Neuronal stem cell (in vitro differentiated cells): ENCODE measurements around the gene BAZ1A.

Experiments
- DNase-seq: peaks from one replicate; pipeline ENCODE4 v3.0.0-alpha.2; 2013; ENCODE audit warnings: low spot score
- H2AFZ ChIP-seq: one replicate; pipeline ENCODE4 v1.6.1; 2013; ENCODE audit warnings: mild to moderate bottlenecking, low read length, inconsistent platforms
- H2AK5ac ChIP-seq: 2 replicates; pipeline ENCODE4 v1.6.1; 2013; ENCODE audit warnings: low read depth, mild to moderate bottlenecking, inconsistent platforms, low read length, moderate library complexity, mixed read lengths
- H2BK120ac ChIP-seq: 2 replicates; pipeline ENCODE4 v1.6.1; 2013; ENCODE audit warnings: low read depth, mild to moderate bottlenecking, inconsistent platforms, low read length, moderate library complexity, mixed read lengths
- H2BK12ac ChIP-seq: one replicate; pipeline ENCODE4 v1.6.1; 2013; ENCODE audit warnings: low read length, inconsistent platforms
- H2BK15ac ChIP-seq: 2 replicates; pipeline ENCODE4 v1.6.1; 2013; ENCODE audit warnings: mild to moderate bottlenecking, low read length, inconsistent platforms, mixed read lengths
- H2BK5ac ChIP-seq: one replicate; pipeline ENCODE4 v1.6.1; 2013; ENCODE audit warnings: inconsistent platforms, mild to moderate bottlenecking, low read length, moderate library complexity
- H3K14ac ChIP-seq: one replicate; pipeline ENCODE4 v1.6.1; 2013; ENCODE audit warnings: low read length, inconsistent platforms
- H3K18ac ChIP-seq: 2 replicates; pipeline ENCODE4 v1.6.1; 2013; ENCODE audit warnings: low read length, inconsistent platforms
- H3K23ac ChIP-seq: 2 replicates; pipeline ENCODE4 v1.6.1; 2013; ENCODE audit warnings: low read depth, mild to moderate bottlenecking, mixed read lengths, low read length, inconsistent platforms; ENCODE audit not compliant: poor library complexity
- H3K27ac ChIP-seq: replicated peaks from 3 replicates; pipeline ENCODE4 v1.5.1; 2013; ENCODE audit warnings: low read length, inconsistent platforms
- H3K27me3 ChIP-seq, 3 experiments: 2 replicates each; pipeline ENCODE4 v1.6.1; 2013; ENCODE audit warnings: low read length in 3 of 3, mild to moderate bottlenecking in 2 of 3, inconsistent platforms in 1 of 3, low read depth in 1 of 3, mixed read lengths in 1 of 3, moderate library complexity in 1 of 3; ENCODE audit not compliant: control insufficient read depth in 3 of 3, insufficient read depth in 3 of 3
- H3K36me3 ChIP-seq, 2 donors: replicated peaks in 1 of 2; 2 replicates each; pipeline ENCODE4 v1.6.1; 2013; ENCODE audit warnings: low read length in 2 of 2; ENCODE audit not compliant: control insufficient read depth in 2 of 2, insufficient read depth in 2 of 2
- H3K4ac ChIP-seq: 2 replicates; pipeline ENCODE4 v1.6.1; 2013; ENCODE audit warnings: inconsistent platforms, mild to moderate bottlenecking, low read length, moderate library complexity
- H3K4me1 ChIP-seq, 2 donors: 1 replicate in 1 of 2; 2 replicates in 1 of 2; pipeline ENCODE4 v1.6.1; 2013; ENCODE audit warnings: low read length in 2 of 2, low read depth in 1 of 2; ENCODE audit not compliant: control insufficient read depth in 2 of 2, insufficient read depth in 1 of 2
- H3K4me2 ChIP-seq: one replicate; pipeline ENCODE4 v1.6.1; 2013; ENCODE audit warnings: mild to moderate bottlenecking, low read length, inconsistent platforms; ENCODE audit not compliant: insufficient read depth, poor library complexity, severe bottlenecking
- H3K4me3 ChIP-seq, 2 donors: 2 replicates each; pipeline ENCODE4 v1.5.1; 2013; ENCODE audit warnings: low read length in 2 of 2, mild to moderate bottlenecking in 2 of 2, inconsistent platforms in 1 of 2, moderate library complexity in 1 of 2
- H3K79me1 ChIP-seq: one replicate; pipeline ENCODE4 v1.6.1; 2013; ENCODE audit warnings: low read depth, mild to moderate bottlenecking, inconsistent platforms, low read length, moderate library complexity
- H3K9ac ChIP-seq: one replicate; pipeline ENCODE4 v1.6.1; 2013; ENCODE audit warnings: mild to moderate bottlenecking, low read depth, low read length, inconsistent platforms; ENCODE audit not compliant: poor library complexity
- H3K9me3 ChIP-seq, 2 donors: replicated peaks in 1 of 2; 2 replicates each; pipeline versions ENCODE3 to v1.6.1; 2013; ENCODE audit warnings: low read length in 2 of 2, mild to moderate bottlenecking in 2 of 2, inconsistent platforms in 1 of 2, low read depth in 1 of 2, mixed read lengths in 1 of 2, moderate library complexity in 1 of 2; ENCODE audit not compliant: control insufficient read depth in 2 of 2, insufficient read depth in 1 of 2
- H4K8ac ChIP-seq: one replicate; pipeline ENCODE4 v1.6.1; 2013; ENCODE audit warnings: low read depth, mild to moderate bottlenecking, inconsistent platforms, low read length, moderate library complexity
- H4K91ac ChIP-seq: one replicate; pipeline ENCODE4 v1.6.1; 2013; ENCODE audit warnings: low read length, low read depth, mild to moderate bottlenecking, inconsistent platforms; ENCODE audit not compliant: poor library complexity
- WGBS, 2 donors: extraction: QIAGEN DNeasy Blood & Tissue Kit; methylation state at CpG; one replicate each; pipeline ENCODE4 v1.1.7; 2013; ENCODE audit warnings: missing lambda C conversion rate in 2 of 2, mixed read lengths in 1 of 2; ENCODE audit not compliant: insufficient read length in 2 of 2, insufficient replicate concordance in 1 of 2; ENCODE audit errors: extremely low coverage in 2 of 2; 5-methylcytosine and 5-hydroxymethylcytosine counted together

BAZ1A gene

GRCh38 chr14:34865889-34866574 lies 9.1 kb downstream of the BAZ1A start:
- Histone ChIP-seq H2BK12ac (no peak overlapping the region), H3K23ac (no peak overlapping the region), H3K18ac (no peak overlapping the region), H3K4me1 (no peaks in the 10 kb centered on the region), H3K9me3 (peaks cover 0 to 15% of the 10 kb centered on the region in 2 donors), H2AFZ (no peak overlapping the region), H3K36me3 (peaks cover 0 to 85% of the 10 kb centered on the region in 2 donors), H3K4me3 (no peak overlapping the region), H4K8ac (no peak overlapping the region), H2BK15ac (no peak overlapping the region), H3K14ac (no peak overlapping the region), H3K4ac (no peak overlapping the region), H3K9ac (no peak overlapping the region), H3K27me3 (no peaks in the 10 kb centered on the region), H2BK120ac (no peak overlapping the region), H4K91ac (no peak overlapping the region), H2AK5ac (no peak overlapping the region), H2BK5ac (no peak overlapping the region), H3K4me2 (no peak overlapping the region), H3K79me1 (no peaks in the 10 kb centered on the region), H3K27ac (no peak overlapping the region)
- no CpG with 5 or more reads among the region's 13 CpGs for WGBS, 2 donors
- DNase-seq = no peak

- H2BK12ac ChIP-seq = no peak overlapping the region
- no peak overlapping the region for H4K8ac ChIP-seq
- H3K18ac ChIP-seq = no peak overlapping the region
- H3K4me3 ChIP-seq = no peak overlapping the region
- no peak overlapping the region for H2BK120ac ChIP-seq
- no peak overlapping the region for H3K4me2 ChIP-seq
- peaks cover 0 to 85% of the 10 kb centered on the region in 2 donors for H3K36me3 ChIP-seq
- peaks cover 0 to 15% of the 10 kb centered on the region in 2 donors for H3K9me3 ChIP-seq
- no peak overlapping the region for H2BK15ac ChIP-seq
- no peak for DNase-seq
- no peak overlapping the region for H3K14ac ChIP-seq
- no peak overlapping the region for H3K9ac ChIP-seq
- no peaks in the 10 kb centered on the region for H3K27me3 ChIP-seq
- no peak overlapping the region for H4K91ac ChIP-seq
- no peaks in the 10 kb centered on the region for H3K79me1 ChIP-seq
- no peak overlapping the region for H3K27ac ChIP-seq
- H2BK5ac ChIP-seq = no peak overlapping the region
- H2AFZ ChIP-seq = no peak overlapping the region
- no peaks in the 10 kb centered on the region for H3K4me1 ChIP-seq
- no peak overlapping the region for H3K23ac ChIP-seq
- H3K4ac ChIP-seq = no peak overlapping the region
- H2AK5ac ChIP-seq = no peak overlapping the region
- no CpG with 5 or more reads among the region's 1 CpG for WGBS, 2 donors
These were observed 11.3 kb downstream of the BAZ1A start for GRCh38 chr14:34863844-34864243.

- H3K4me2 ChIP-seq = no peak overlapping the region
- H2BK120ac ChIP-seq = no peak overlapping the region
- H3K14ac ChIP-seq = no peak overlapping the region
- H2BK15ac ChIP-seq = no peak overlapping the region
- no peak overlapping the region for H3K18ac ChIP-seq
- WGBS, 2 donors = no CpG with 5 or more reads among the region's 2 CpGs
- no peak overlapping the region for H4K8ac ChIP-seq
- no peak overlapping the region for H3K4ac ChIP-seq
- no peak overlapping the region for H2BK12ac ChIP-seq
- no peak overlapping the region for H3K4me3 ChIP-seq
- H3K9me3 ChIP-seq = no peaks in the 10 kb centered on the region
- no peak overlapping the region for H3K23ac ChIP-seq
- H3K4me1 ChIP-seq = no peaks in the 10 kb centered on the region
- no peak overlapping the region for H2AFZ ChIP-seq
- no peak overlapping the region for H4K91ac ChIP-seq
- H3K36me3 ChIP-seq = peaks cover 4 to 91% of the 10 kb centered on the region in 2 donors
- no peak for DNase-seq
- H2BK5ac ChIP-seq = no peak overlapping the region
- H2AK5ac ChIP-seq = no peak overlapping the region
- no peak overlapping the region for H3K9ac ChIP-seq
- no peaks in the 10 kb centered on the region for H3K27me3 ChIP-seq
- H3K79me1 ChIP-seq = no peaks in the 10 kb centered on the region
- no peak overlapping the region for H3K27ac ChIP-seq
These were observed 16.4 kb downstream of the BAZ1A start for GRCh38 chr14:34858765-34859164.

- Histone ChIP-seq H3K4me3 (no peak overlapping the region), H3K36me3 (peaks cover 4 to 95% of the 10 kb centered on the region in 2 donors), H2AFZ (no peak overlapping the region), H3K79me1 (no peaks in the 10 kb centered on the region), H3K27ac (no peak overlapping the region), H3K18ac (no peak overlapping the region), H3K4me1 (no peaks in the 10 kb centered on the region), H4K91ac (no peak overlapping the region), H4K8ac (no peak overlapping the region), H2BK15ac (no peak overlapping the region), H2BK120ac (no peak overlapping the region), H3K23ac (no peak overlapping the region), H3K9me3 (no peaks in the 10 kb centered on the region), H3K4me2 (no peak overlapping the region), H2AK5ac (no peak overlapping the region), H3K27me3 (no peaks in the 10 kb centered on the region), H3K4ac (no peak overlapping the region), H3K14ac (no peak overlapping the region), H2BK12ac (no peak overlapping the region), H2BK5ac (no peak overlapping the region), H3K9ac (no peak overlapping the region)
- DNase-seq = no peak
- no CpG with 5 or more reads among the region's 7 CpGs for WGBS, 2 donors
These were observed 17.3 kb downstream of the BAZ1A start for GRCh38 chr14:34857689-34858449.
